Measurements from ENCODE around the gene SUGP1. TPM values are rescaled to one million over a fixed set of nuclear protein-coding genes. Genes with fewer than 3 reads are reported as not detected.

Gene SUGP1
- total and polyA plus RNA-seq, 2 of the 13 experiments (the other 11 are each of a cell fraction or from before 2014, with no cell fraction given): 21.6 to 25.9 TPM

DNA sequence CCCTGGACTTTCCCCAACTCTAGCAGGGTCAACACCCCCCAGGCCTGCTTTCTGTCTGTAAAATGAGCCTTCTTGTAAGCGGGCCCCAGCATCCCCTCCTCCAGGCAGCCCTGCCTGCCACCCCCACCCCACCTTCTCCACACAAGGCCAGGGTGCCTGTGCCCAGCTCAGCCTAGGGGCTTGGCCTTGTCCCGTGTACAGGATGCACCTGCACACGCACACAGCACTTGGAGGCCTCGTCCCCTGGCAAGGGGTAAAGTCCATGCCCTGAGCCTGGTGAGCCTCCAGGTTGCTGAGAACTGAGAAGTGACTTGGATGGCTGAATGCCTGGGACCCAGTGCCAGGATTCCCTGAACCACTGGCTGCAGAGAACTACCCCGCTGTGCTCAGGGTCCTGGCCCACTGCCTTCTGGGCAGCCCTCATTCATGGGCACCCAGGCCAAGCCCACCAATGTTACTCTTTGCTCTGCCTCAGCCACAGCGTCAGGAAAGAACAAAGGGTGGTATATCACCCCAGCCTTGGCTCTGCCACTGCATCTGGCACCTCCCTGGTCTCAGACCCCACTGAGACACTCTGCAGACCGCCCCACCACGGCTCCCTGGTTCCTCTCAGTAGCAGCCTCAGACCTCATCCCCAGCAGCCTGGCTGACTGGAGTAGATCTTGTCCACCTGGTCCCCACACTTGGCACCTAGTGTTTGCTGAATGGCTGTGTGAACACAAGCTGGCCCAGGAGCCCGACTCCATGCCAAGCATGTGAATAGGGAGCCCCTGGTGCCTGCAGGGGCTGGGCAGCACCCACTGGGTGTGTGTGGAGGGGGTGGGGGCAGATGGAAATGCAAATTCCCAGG, 45.4 kb downstream of the SUGP1 start:
- no peaks in the 10 kb centered on the region for H3K9me3 ChIP-seq (ENCODE audit: low read length)
- H3K27me3 ChIP-seq (ENCODE audit: control insufficient read depth in 1 of 2, insufficient read depth in 2 of 2, low read length in 2 of 2): no peaks in the 10 kb centered on the region
- in situ Hi-C loops (cut with HindIII; ENCODE audit: extremely low pct_ligation_motif_present, low pct_unique_long_range_greater_than_20kb): no loop called here
- H4K20me1 ChIP-seq (ENCODE audit: insufficient read depth, low read length): no peaks in the 10 kb centered on the region
- no peak overlapping the region for H3K4me3 ChIP-seq (replicated peaks in 1 of 3; ENCODE audit: insufficient read depth in 1 of 3, low read depth in 2 of 3, low read length in 3 of 3)
- ChIA-PET POLR2A (no interaction called here), CTCF (ENCODE audit: low intra/inter-chr PET ratio, low total read pairs) (no interaction called here)
- no peak overlapping the region for H2AFZ ChIP-seq (ENCODE audit: low read length)
- no peak overlapping the region for H3K9ac ChIP-seq (ENCODE audit: insufficient read depth, low read depth, low read length)
- peak; percentile 45 for ATAC-seq
- WGBS (ENCODE audit: low lambda C conversion rate): 79% methylated on average over 3 of the region's 9 CpGs
- FAIRE-seq: no peak
- intact Hi-C loops (cut with micrococcal nuclease; ENCODE audit: unreplicated experiment): loop anchor here (5.0 kb wide), 2 partner anchors 47 to 48 kb away; partner anchors contain the start of genes MAU2 and SUGP1
- H3K4me2 ChIP-seq (ENCODE audit: low read depth, low read length): peak overlapping the region; percentile 30; the same call in 1 of the 2 replicates
- H3K36me3 ChIP-seq (replicated peaks in 1 of 2; ENCODE audit: control insufficient read depth in 1 of 2, insufficient read depth in 2 of 2, low read length in 2 of 2): peaks cover 10 to 28% of the 10 kb centered on the region in 2 experiments; a peak in 4 of 5 replicates
- no peak for DNase-seq (ENCODE audit: low spot score)
- peak overlapping the region; percentile 17 for H3K27ac ChIP-seq (ENCODE audit: extremely low read length, insufficient read depth, low read length)
- H3K79me2 ChIP-seq (ENCODE audit: insufficient read depth, low read length): no peaks in the 10 kb centered on the region
- H3K4me1 ChIP-seq (ENCODE audit: insufficient read depth, low read length): peaks cover 34% of the 10 kb centered on the region
- BruUV-seq (replicated peaks): no TSS peak
- TF ChIP-seq HNF4G (IDR thresholded peaks at IDR 0.05; ENCODE audit: borderline replicate concordance, low read depth, low read length): peak; percentile 44; the same call in 1 of the 2 replicates
- TF ChIP-seq HNF4G (CRISPR knock-in tag; IDR thresholded peaks at IDR 0.05; ENCODE audit: borderline replicate concordance, low read depth): no peak
- no peak for TF ChIP-seq TBL1XR1 (IDR thresholded peaks at IDR 0.05; ENCODE audit: borderline replicate concordance, low read length, partially characterized antibody)
- TF ChIP-seq, protein P1, sequence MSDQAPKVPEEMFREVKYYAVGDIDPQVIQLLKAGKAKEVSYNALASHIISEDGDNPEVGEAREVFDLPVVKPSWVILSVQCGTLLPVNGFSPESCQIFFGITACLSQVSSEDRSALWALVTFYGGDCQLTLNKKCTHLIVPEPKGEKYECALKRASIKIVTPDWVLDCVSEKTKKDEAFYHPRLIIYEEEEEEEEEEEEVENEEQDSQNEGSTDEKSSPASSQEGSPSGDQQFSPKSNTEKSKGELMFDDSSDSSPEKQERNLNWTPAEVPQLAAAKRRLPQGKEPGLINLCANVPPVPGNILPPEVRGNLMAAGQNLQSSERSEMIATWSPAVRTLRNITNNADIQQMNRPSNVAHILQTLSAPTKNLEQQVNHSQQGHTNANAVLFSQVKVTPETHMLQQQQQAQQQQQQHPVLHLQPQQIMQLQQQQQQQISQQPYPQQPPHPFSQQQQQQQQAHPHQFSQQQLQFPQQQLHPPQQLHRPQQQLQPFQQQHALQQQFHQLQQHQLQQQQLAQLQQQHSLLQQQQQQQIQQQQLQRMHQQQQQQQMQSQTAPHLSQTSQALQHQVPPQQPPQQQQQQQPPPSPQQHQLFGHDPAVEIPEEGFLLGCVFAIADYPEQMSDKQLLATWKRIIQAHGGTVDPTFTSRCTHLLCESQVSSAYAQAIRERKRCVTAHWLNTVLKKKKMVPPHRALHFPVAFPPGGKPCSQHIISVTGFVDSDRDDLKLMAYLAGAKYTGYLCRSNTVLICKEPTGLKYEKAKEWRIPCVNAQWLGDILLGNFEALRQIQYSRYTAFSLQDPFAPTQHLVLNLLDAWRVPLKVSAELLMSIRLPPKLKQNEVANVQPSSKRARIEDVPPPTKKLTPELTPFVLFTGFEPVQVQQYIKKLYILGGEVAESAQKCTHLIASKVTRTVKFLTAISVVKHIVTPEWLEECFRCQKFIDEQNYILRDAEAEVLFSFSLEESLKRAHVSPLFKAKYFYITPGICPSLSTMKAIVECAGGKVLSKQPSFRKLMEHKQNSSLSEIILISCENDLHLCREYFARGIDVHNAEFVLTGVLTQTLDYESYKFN (CRISPR knock-in tag; conservative IDR thresholded peaks at IDR 0.05): peak; percentile 37; the same call in 1 of the 2 replicates
- 0 out of 4 replicates have a peak, but pooled peaks have one; percentile 23 to 33 for TF ChIP-seq POLR2A (IDR thresholded peaks at IDR 0.05; ENCODE audit: insufficient read depth in 1 of 2, low read depth in 2 of 2, low read length in 2 of 2)
- TF ChIP-seq PHF21A (CRISPR knock-in tag; IDR thresholded peaks at IDR 0.05): 0 out of 2 replicates have a peak, but pooled peaks have one; percentile 39
- TF ChIP-seq DZIP1 (CRISPR knock-in tag; IDR thresholded peaks at IDR 0.05): no peak
- peak; percentile 60; the same call in 1 of the 2 replicates for TF ChIP-seq ZFX (CRISPR knock-in tag; IDR thresholded peaks at IDR 0.05; ENCODE audit: low read depth)
- TF ChIP-seq NONO (IDR thresholded peaks at IDR 0.05): no peak
- 0 out of 2 replicates have a peak, but pooled peaks have one; percentile 22 for TF ChIP-seq NONO (CRISPR knock-in tag; conservative IDR thresholded peaks at IDR 0.05)
- 0 out of 2 replicates have a peak, but pooled peaks have one; percentile 32 for TF ChIP-seq KDM6A (CRISPR knock-in tag; IDR thresholded peaks at IDR 0.05; ENCODE audit: low read depth)
- no peak for TF ChIP-seq HES4 (CRISPR knock-in tag; IDR thresholded peaks at IDR 0.05; ENCODE audit: borderline replicate concordance)
- 0 out of 2 replicates have a peak, but pooled peaks have one; percentile 20 for TF ChIP-seq MLX (CRISPR knock-in tag; IDR thresholded peaks at IDR 0.05)
- no peak for TF ChIP-seq ZNF614 (CRISPR knock-in tag; IDR thresholded peaks at IDR 0.05; ENCODE audit: borderline replicate concordance)
- no peak for TF ChIP-seq ZNF792 (CRISPR knock-in tag; IDR thresholded peaks at IDR 0.05)
